ENCODE results near the gene NCR3LG1.

DNA sequence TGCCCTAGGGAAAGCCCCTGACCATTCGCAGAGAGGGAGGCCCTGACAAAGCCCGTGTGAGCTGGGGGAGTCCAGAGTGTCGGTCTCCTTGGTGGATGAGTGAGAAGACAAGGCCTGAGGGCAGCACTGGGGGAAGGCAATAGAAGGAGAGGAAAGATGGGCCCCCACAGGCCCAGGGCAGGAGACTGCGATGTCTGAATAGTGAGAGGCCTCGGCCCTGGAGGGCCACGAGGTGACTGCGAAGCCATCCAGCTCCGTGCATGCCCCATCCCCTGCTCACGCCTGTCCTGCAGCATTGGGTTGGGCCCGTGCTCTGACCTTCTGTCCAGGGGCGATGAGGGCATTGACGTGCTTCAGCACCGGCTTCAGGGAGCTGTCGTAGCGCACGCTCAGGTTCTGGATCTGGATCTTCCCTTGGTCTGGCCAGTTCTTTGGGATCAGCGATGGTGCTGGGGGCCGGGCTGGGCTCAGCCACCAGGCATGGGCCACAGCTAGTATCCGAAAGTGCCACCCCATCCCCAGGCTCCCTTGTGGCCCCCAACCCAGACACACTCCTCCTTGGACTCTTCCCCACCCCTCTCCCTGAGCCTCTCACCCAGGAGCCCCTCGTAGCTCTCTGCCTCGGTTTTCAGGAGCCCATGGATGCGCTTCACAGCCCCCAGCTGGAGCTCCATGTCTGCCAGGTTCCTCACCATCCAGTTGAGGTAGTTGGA, 45.2 kb downstream of the NCR3LG1 start:
- TF ChIP-seq, protein P1, sequence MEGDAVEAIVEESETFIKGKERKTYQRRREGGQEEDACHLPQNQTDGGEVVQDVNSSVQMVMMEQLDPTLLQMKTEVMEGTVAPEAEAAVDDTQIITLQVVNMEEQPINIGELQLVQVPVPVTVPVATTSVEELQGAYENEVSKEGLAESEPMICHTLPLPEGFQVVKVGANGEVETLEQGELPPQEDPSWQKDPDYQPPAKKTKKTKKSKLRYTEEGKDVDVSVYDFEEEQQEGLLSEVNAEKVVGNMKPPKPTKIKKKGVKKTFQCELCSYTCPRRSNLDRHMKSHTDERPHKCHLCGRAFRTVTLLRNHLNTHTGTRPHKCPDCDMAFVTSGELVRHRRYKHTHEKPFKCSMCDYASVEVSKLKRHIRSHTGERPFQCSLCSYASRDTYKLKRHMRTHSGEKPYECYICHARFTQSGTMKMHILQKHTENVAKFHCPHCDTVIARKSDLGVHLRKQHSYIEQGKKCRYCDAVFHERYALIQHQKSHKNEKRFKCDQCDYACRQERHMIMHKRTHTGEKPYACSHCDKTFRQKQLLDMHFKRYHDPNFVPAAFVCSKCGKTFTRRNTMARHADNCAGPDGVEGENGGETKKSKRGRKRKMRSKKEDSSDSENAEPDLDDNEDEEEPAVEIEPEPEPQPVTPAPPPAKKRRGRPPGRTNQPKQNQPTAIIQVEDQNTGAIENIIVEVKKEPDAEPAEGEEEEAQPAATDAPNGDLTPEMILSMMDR (IDR thresholded peaks at IDR 0.05; ENCODE audit: low read depth, low read length): no peak
- TF ChIP-seq, protein P2, sequence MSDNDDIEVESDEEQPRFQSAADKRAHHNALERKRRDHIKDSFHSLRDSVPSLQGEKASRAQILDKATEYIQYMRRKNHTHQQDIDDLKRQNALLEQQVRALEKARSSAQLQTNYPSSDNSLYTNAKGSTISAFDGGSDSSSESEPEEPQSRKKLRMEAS (IDR thresholded peaks at IDR 0.05; ENCODE audit: low read depth, low read length): no peak
- TF ChIP-seq MYC (IDR thresholded peaks at IDR 0.05; ENCODE audit: low read depth, low read length): no peak
- no peak for TF ChIP-seq POLR2A (IDR thresholded peaks at IDR 0.05; ENCODE audit: extremely low read depth, insufficient read length)

Measured in NB4 (cell line).